HG03565 (cell line): ENCODE data around the gene NCOA7.
"Not testable (repeated sequence)": the region's sequence is repeated elsewhere in the genome, so short reads cannot be mapped to it uniquely, and the experiment has no call there.

Source experiments
- ATAC-seq: cut with Tn5 transposase; IDR thresholded peaks from one replicate; pipeline ENCODE4 v1.9.1; 2021; ENCODE audit warnings: mild to moderate bottlenecking, moderate library complexity; ENCODE audit not compliant: unreplicated experiment

The NCOA7 gene

GRCh38 chr6:125913864-125914351 is 123.1 kb downstream of the NCOA7 start:
- ATAC-seq: no peak

DNA sequence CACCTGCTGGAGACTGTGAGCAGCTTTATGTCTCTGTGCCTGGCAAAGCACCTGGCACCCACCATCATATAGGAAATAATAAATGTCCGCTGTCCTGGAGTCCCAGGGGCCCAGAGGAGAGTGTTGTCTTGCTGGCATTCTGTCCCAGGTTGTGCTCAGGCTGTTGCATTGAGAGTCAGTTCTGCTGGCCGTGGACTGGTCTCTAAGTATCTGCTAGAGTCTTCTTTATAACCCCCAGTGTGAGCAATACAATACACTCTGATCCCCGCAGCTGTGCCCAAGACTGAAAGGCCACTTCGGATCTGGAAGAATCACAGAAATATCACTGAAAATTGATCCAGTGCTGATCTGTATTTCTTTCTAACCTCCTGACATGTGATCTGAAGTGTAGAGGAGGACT is 127.5 kb downstream of the NCOA7 start:
- no peak for ATAC-seq

- ATAC-seq: peak; percentile 97
Observed at GRCh38 chr6:125918681-125919566, 128.2 kb downstream of the NCOA7 start.

GRCh38 chr6:125919618-125920017 is 128.9 kb downstream of the NCOA7 start:
- ATAC-seq: no peak

- no peak for ATAC-seq
Observed at GRCh38 chr6:125922322-125922860, 131.6 kb downstream of the NCOA7 start.

DNA sequence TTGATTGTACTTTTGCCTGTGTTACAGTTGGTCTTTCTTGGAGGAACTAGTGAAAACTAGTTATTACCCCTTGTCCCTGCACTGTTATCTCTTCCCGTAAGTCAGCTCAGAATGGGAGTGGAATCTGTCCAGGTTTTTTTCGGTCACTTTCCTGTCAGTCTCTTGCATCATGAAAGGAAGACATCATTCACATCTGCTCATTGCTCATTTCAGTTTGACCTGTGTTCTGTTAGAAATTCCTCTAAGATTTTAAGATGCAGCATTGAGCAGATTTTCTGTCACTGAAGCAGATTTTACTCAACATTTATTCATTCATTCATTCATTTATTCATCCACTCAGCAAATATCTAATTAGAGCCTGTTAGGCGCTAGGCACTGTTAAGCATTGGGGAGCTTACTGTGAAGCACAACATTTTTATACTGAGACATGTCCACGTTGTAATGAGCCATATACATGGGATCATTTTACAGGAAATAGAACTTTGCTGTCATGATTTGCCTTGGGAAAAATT is 132.7 kb downstream of the NCOA7 start:
- ATAC-seq: no peak

GRCh38 chr6:125924169-125924568 is 133.4 kb downstream of the NCOA7 start:
- ATAC-seq: no peak

- ATAC-seq: no peak
Observed at GRCh38 chr6:125924697-125925358, 134.1 kb downstream of the NCOA7 start.

- no peak for ATAC-seq
Observed at GRCh38 chr6:125926711-125927110, 136.0 kb downstream of the NCOA7 start.

GRCh38 chr6:125927761-125928160 is 137.0 kb downstream of the NCOA7 start:
- no peak for ATAC-seq

GRCh38 chr6:125930765-125931418 is 140.1 kb downstream of the NCOA7 start:
- ATAC-seq: no peak

DNA sequence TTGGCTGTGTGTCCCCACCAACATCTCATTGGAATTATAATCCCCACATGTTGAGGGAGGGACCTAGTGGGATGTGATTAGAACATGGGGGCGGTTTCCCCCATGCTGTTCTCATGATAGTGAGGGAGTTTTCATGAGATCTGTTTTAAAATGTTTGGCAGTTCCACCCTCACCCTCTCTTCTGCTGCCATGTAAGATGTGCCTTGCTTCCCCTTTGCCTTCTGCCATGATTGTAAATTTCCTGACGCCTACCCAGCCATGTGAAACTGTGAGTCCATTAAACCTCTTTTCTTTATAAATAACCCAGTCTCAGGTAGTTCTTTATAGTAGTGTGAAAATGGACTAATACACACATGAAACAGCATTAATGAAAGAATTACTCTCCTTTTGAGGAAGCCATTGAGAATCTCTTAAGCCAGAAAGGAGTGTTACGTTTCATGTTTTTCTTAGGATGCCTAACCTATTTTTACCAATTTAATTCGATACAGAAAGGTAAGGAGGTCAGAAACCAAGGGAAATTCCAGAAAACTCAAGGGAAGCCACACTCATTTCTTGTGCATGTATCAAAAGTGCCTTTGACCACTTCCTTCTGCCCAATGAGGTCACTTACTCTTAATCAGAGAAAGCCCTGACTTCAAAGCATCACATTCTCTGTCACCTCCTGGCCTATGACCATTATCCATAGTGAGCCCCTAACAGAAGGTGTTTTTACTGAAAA is 141.1 kb downstream of the NCOA7 start:
- ATAC-seq: peak; percentile 83

GRCh38 chr6:125932451-125932795 is 141.7 kb downstream of the NCOA7 start:
- ATAC-seq: peak; percentile 18

GRCh38 chr6:125935520-125935919 is 144.8 kb downstream of the NCOA7 start:
- not testable (repeated sequence) for ATAC-seq

GRCh38 chr6:125939026-125939425 is 148.3 kb downstream of the NCOA7 start:
- no peak for ATAC-seq

- no peak for ATAC-seq
Observed at GRCh38 chr6:125939791-125940190, 149.0 kb downstream of the NCOA7 start.

DNA sequence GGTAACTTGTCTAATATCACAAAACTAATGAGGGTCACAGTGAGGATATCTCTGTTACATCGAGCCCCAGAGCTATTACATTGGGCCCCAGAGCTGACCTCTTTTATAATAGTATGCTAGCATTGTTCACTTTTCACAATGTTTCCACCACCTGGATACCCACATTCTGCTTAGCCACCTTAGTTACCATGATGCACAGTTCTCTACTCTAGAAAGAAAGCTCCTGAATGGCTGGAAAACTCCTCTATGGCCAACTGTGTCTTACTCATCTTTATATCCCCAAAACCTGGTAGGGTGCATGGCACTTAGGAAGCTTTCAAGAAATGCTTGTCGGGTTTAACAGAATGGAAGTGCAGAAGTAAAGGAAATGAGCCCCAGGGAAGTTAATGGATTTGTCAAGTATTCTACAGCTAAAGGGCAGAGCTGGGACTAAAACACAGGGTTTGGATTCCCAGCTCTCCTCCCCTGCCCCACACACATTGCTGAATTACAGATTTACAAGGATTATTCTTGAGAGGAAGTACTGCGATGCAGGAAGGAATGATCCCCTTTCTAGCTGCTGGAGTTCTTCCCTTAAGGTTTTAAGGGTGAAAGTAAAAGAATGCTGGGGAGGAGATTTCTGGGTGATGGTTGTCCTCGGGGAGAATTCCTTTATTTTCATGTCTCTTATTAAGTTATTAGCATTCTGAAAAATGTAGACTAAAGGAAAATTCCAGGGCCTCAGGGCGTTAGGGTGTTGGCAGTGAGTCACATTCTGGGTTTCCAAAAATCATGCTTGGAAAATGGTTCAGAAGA is 149.7 kb downstream of the NCOA7 start:
- ATAC-seq: no peak

DNA sequence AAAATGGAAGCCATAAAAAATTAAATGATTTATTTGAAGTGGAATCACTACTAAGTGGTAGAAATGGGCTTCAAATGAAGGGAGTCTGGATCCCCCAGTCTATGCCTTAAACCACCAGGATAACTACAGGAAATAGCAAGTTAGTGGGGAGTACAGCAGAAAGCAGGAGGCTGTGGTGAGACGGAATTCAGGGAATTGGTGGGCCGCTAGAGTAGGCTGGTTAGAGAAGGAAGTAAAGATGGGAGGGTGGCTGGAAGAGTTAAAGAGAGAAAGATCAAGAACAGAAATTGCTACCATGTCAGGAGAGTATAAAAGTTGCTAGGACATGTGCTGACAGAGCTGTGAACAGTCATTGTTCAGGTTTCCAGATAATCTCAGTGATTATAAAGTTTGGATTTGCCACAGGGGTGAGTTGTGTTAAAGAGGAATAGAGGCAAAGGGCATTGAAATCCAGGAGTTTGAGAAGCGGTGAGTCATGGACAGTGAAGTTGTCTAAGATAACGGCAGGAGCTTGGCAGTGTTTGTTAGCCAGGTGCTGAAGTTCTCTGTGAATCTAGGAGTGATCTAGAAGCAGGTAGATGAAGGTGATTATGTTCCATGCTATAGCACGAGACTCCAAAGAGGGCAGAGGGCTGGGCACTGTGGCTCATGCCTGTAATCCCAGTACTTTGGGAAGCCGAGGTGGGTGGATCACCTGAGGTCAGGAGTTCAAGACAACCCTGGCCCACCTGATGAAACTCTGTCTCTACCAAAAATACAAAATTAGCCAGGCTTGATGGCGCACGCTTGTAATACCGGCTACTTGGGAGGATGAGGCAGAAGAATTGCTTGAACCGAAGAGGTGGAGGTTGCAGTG is 152.1 kb downstream of the NCOA7 start:
- ATAC-seq: no peak
